ENCODE measurements around the gene PPIP5K1.

Gene PPIP5K1

GRCh38 chr15:43488790-43489189 lies 101.2 kb downstream of the PPIP5K1 start:
- DNase-seq (ENCODE audit: low spot score), result no peak

DNA sequence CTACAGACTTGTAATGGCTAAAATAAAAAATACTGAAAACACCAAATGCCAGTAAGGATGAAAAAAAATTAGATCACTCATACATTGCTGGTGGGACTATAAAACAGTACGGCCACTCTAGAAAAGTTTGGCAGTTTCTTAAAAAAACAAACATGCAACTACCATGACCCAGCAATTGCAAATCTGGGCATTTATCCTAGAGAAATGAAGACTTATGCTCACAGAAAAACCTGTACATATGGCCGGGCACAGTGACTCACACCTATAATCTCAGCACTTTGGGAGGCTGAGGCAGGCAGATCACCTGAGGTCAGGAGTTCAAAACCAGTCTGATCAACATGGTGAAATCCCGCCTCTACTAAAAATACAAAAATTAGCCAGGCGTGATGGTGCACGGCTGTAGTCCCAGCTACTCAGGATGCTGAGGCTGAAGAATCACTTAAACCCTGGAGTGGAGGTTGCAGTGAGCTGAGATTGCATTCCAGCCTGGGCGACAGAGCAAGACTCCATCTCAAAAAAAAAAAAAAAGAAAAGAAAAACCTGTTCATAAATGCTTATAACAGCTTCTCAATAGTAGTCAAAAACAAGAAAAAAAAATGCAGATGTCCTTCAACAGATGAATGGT lies 102.6 kb downstream of the PPIP5K1 start:
- DNase-seq (ENCODE audit: low spot score), result no peak

DNA sequence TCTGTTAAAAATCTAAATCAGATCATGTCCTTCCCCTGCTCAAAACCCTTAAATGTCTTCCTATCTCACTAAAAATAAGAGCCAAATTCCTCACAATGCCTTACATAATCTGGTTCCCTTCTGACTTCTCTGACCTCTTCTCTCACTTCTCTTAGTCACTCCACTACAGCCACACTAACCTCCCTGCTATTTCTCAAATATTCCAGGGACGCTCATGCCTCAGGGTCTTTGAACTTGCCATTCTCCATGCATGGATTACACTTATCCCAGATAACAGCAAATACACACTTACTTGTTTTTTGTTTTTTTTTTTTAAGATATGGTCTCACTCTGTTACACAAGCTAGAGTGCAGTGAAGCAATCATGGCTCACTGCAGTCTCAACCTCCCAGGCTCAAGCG lies 105.6 kb downstream of the PPIP5K1 start:
- no peak for DNase-seq (ENCODE audit: low spot score)

All from HuH-7.5 (cell line).